ENCODE data around the gene CAPN14. TPM values are rescaled to one million over a fixed set of nuclear protein-coding genes. Genes with fewer than 3 reads are reported as not detected.
A peak's percentile ranks its signal among the peaks of the same experiment; 100 is the strongest.

CAPN14 gene
- 10.3 and 35.1 TPM in 2 replicates for total RNA-seq

- Histone ChIP-seq H3K36me3 (ENCODE audit: control insufficient read depth, insufficient read depth, low read length) (no peaks in the 10 kb centered on the region), H3K27me3 (ENCODE audit: control insufficient read depth, insufficient read depth, low read length) (peaks cover 1% of the 10 kb centered on the region), H3K4me3 (ENCODE audit: low read depth, low read length) (no peak within 1 kb of the TSS)
- no peak for FAIRE-seq
- TF ChIP-seq, protein P1, sequence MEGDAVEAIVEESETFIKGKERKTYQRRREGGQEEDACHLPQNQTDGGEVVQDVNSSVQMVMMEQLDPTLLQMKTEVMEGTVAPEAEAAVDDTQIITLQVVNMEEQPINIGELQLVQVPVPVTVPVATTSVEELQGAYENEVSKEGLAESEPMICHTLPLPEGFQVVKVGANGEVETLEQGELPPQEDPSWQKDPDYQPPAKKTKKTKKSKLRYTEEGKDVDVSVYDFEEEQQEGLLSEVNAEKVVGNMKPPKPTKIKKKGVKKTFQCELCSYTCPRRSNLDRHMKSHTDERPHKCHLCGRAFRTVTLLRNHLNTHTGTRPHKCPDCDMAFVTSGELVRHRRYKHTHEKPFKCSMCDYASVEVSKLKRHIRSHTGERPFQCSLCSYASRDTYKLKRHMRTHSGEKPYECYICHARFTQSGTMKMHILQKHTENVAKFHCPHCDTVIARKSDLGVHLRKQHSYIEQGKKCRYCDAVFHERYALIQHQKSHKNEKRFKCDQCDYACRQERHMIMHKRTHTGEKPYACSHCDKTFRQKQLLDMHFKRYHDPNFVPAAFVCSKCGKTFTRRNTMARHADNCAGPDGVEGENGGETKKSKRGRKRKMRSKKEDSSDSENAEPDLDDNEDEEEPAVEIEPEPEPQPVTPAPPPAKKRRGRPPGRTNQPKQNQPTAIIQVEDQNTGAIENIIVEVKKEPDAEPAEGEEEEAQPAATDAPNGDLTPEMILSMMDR (IDR thresholded peaks at IDR 0.05; ENCODE audit: insufficient read depth, low read length, severe bottlenecking): no peak
- peak; percentile 62 for DNase-seq (ENCODE audit: low read depth)
Observed at GRCh38 chr2:31217465-31218200, at the start of gene CAPN14. CAPN14 (minus strand) TSS chr2:31217515; CDS start chr2:31205447, 12,068 bp downstream.

- DNase-seq (ENCODE audit: low read depth) (no peak), FAIRE-seq (no peak)
- TF ChIP-seq, protein P1 (IDR thresholded peaks at IDR 0.05; ENCODE audit: insufficient read depth, low read length, severe bottlenecking): no peak
- no peak overlapping the region for H3K4me3 ChIP-seq (ENCODE audit: low read depth, low read length)
- H3K36me3 ChIP-seq (ENCODE audit: control insufficient read depth, insufficient read depth, low read length): no peaks in the 10 kb centered on the region
- H3K27me3 ChIP-seq (ENCODE audit: control insufficient read depth, insufficient read depth, low read length): no peaks in the 10 kb centered on the region
Observed at GRCh38 chr2:31266804-31267203, 49.5 kb upstream of the CAPN14 start.

- no peaks in the 10 kb centered on the region for H3K27me3 ChIP-seq (ENCODE audit: control insufficient read depth, insufficient read depth, low read length)
- no peak overlapping the region for H3K4me3 ChIP-seq (ENCODE audit: low read depth, low read length)
- TF ChIP-seq, protein P1 (IDR thresholded peaks at IDR 0.05; ENCODE audit: insufficient read depth, low read length, severe bottlenecking): no peak
- DNase-seq (ENCODE audit: low read depth): no peak
- FAIRE-seq: no peak
- no peaks in the 10 kb centered on the region for H3K36me3 ChIP-seq (ENCODE audit: control insufficient read depth, insufficient read depth, low read length)
Observed at GRCh38 chr2:31265234-31265633, 47.9 kb upstream of the CAPN14 start.

DNA sequence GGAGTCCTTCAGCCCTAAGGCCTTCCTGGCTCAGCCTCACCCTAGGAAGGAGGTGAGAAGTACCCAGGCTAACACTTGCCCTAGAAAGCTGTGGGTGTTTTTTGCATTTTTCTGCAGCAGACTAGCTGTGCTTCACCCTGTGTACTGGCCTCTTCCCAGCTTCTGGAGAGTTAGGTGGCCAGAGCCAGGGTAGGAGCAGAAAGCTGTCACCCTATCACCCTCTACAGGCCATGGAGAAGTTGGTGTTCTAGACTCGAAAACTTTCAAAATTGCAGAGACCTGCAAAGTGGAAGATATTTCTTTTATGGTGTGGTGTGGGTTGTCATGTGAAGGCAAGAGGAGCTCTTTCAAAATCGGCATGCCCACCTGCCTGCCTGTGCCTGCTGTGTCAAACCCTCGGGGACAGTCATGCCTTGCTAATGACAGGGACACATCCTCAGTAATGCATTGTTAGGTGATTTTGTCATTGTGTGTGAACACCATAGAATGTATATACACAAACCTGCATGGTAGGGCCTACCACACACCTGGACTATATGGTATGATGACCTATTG, 46.4 kb upstream of the CAPN14 start:
- no peak for FAIRE-seq
- TF ChIP-seq, protein P1 (IDR thresholded peaks at IDR 0.05; ENCODE audit: insufficient read depth, low read length, severe bottlenecking): no peak

DNA sequence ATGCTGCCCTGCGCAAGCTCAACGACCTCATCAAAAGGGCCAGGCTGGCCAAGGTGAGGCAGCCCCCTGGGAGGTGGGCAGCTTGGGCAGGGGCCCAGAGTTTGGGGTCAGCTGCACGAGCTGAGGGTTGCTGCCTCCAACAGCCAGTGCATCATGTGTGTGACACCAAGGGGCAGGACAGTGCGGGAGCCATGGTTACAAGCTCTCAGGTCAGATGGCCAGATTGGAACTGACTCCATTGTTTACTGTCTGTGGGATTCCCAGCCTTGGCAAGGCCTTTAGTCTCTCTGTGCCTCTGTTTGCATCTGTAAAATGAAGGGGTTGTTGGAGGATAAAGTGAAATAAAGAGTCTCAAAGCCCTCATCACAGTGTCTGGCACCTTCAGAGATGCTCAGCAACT, 43.6 kb upstream of the CAPN14 start:
- FAIRE-seq: peak; percentile 43
- no peaks in the 10 kb centered on the region for H3K27me3 ChIP-seq (ENCODE audit: control insufficient read depth, insufficient read depth, low read length)
- no peak overlapping the region for H3K4me3 ChIP-seq (ENCODE audit: low read depth, low read length)
- TF ChIP-seq, protein P1 (IDR thresholded peaks at IDR 0.05; ENCODE audit: insufficient read depth, low read length, severe bottlenecking): no peak
- H3K36me3 ChIP-seq (ENCODE audit: control insufficient read depth, insufficient read depth, low read length): no peaks in the 10 kb centered on the region
- no peak for DNase-seq (ENCODE audit: low read depth)

More for the DNA sequence above, 46.4 kb upstream of the CAPN14 start:
- Histone ChIP-seq H3K4me3 (ENCODE audit: low read depth, low read length) (no peak overlapping the region), H3K27me3 (ENCODE audit: control insufficient read depth, insufficient read depth, low read length) (no peaks in the 10 kb centered on the region), H3K36me3 (ENCODE audit: control insufficient read depth, insufficient read depth, low read length) (no peaks in the 10 kb centered on the region)
- no peak for DNase-seq (ENCODE audit: low read depth)
